Cardiac muscle cell (in vitro differentiated cells and primary cell): ENCODE measurements around the gene STIL. TPM values are rescaled to one million over a fixed set of nuclear protein-coding genes. Genes with fewer than 3 reads are reported as not detected.
A peak's percentile ranks its signal among the peaks of the same experiment; 100 is the strongest.

ENCODE experiments used
- DNase-seq, 2 donors: peaks; one replicate each; pipeline versions ENCODE4 v3.0.0 to v3.0.0-alpha.2; 2010 to 2017; ENCODE audit warnings: low read depth in 1 of 2, low spot score in 1 of 2
- H3K27ac ChIP-seq: fragments of 200-600 bp; sonication (generic); 2 replicates; pipeline ENCODE4 v1.5.1; 2016
- H3K27me3 ChIP-seq: fragments of 200-600 bp; sonication (generic); 2 replicates; pipeline ENCODE4 v1.6.0; 2016; ENCODE audit warnings: control low read depth
- H3K36me3 ChIP-seq: fragments of 200-600 bp; sonication (generic); 2 replicates; pipeline ENCODE4 v1.5.1; 2016; ENCODE audit warnings: control low read depth
- H3K4me1 ChIP-seq: fragments of 200-600 bp; sonication (generic); 2 replicates; pipeline ENCODE4 v1.8.1; 2017; ENCODE audit warnings: low read depth, mild to moderate bottlenecking, mixed run types
- H3K4me3 ChIP-seq: fragments of 200-600 bp; sonication (generic); 2 replicates; pipeline ENCODE4 v1.5.1; 2016; ENCODE audit warnings: mild to moderate bottlenecking
- H3K9me3 ChIP-seq: fragments of 200-600 bp; sonication (generic); 2 replicates; pipeline ENCODE4 v1.5.1; 2017; ENCODE audit warnings: low read depth, mild to moderate bottlenecking, control low read depth
- CTCF ChIP-seq: IDR thresholded peaks from 2 replicates; pipeline ENCODE4 v1.5.1; 2012; ENCODE audit warnings: low read depth, mild to moderate bottlenecking, low read length
- polyA plus RNA-seq: library from polyadenylated mRNA; unstranded; fragments of >200 nt; fragmentation: Nextera tagmentation; extraction: Ambion mirVana; gene quantifications from 2 replicates; pipeline ENCODE4 v1.2.1, GENCODE V29; 2016
- total RNA-seq: library from RNA; depleted of rRNA; stranded (reverse); fragments of >200 nt; gene quantifications from 2 replicates; pipeline ENCODE4 v1.2.3, GENCODE V29; 2016

Gene STIL
- total and polyA plus RNA-seq, 2 experiments from 2014 or later, result 2.3 to 13.4 TPM

GRCh38 chr1:47231301-47232186 is 82.4 kb downstream of the STIL start:
- H3K9me3 ChIP-seq, result no peaks in the 10 kb centered on the region
- H3K4me1 ChIP-seq, result peaks cover 9% of the 10 kb centered on the region
- no peaks in the 10 kb centered on the region for H3K36me3 ChIP-seq
- H3K27ac ChIP-seq, result no peak overlapping the region
- H3K27me3 ChIP-seq, result peaks cover 90% of the 10 kb centered on the region
- no peak for TF ChIP-seq CTCF
- peak; percentile 44 to 70 for DNase-seq
- peak overlapping the region; percentile 15 for H3K4me3 ChIP-seq

GRCh38 chr1:47230692-47231300 is 83.2 kb downstream of the STIL start:
- H3K4me3 ChIP-seq, result no peak overlapping the region
- H3K27me3 ChIP-seq, result peaks cover 97% of the 10 kb centered on the region
- H3K9me3 ChIP-seq, result no peaks in the 10 kb centered on the region
- H3K36me3 ChIP-seq, result no peaks in the 10 kb centered on the region
- peaks cover 9% of the 10 kb centered on the region for H3K4me1 ChIP-seq
- H3K27ac ChIP-seq, result no peak overlapping the region
- peak; percentile 22 to 53 for DNase-seq
- TF ChIP-seq CTCF, result no peak

GRCh38 chr1:47229886-47230691 is 83.9 kb downstream of the STIL start:
- TF ChIP-seq CTCF, result no peak
- DNase-seq, result no peak
- H3K27ac ChIP-seq, result no peak overlapping the region
- H3K27me3 ChIP-seq, result peaks cover 100% of the 10 kb centered on the region
- peaks cover 2% of the 10 kb centered on the region for H3K4me1 ChIP-seq
- no peaks in the 10 kb centered on the region for H3K36me3 ChIP-seq
- no peak overlapping the region for H3K4me3 ChIP-seq
- no peaks in the 10 kb centered on the region for H3K9me3 ChIP-seq

GRCh38 chr1:47229031-47229885 is 84.7 kb downstream of the STIL start:
- no peak overlapping the region for H3K27ac ChIP-seq
- H3K9me3 ChIP-seq, result no peaks in the 10 kb centered on the region
- no peak for TF ChIP-seq CTCF
- no peaks in the 10 kb centered on the region for H3K36me3 ChIP-seq
- peaks cover 100% of the 10 kb centered on the region for H3K27me3 ChIP-seq
- DNase-seq, result no peak
- no peak overlapping the region for H3K4me3 ChIP-seq
- H3K4me1 ChIP-seq, result no peaks in the 10 kb centered on the region

GRCh38 chr1:47228644-47229030 is 85.3 kb downstream of the STIL start:
- no peak overlapping the region for H3K27ac ChIP-seq
- TF ChIP-seq CTCF, result no peak
- no peaks in the 10 kb centered on the region for H3K9me3 ChIP-seq
- H3K27me3 ChIP-seq, result peaks cover 100% of the 10 kb centered on the region
- DNase-seq, result no peak
- no peak overlapping the region for H3K4me3 ChIP-seq
- no peaks in the 10 kb centered on the region for H3K4me1 ChIP-seq
- H3K36me3 ChIP-seq, result no peaks in the 10 kb centered on the region
